HG03378 (cell line): Measurements from ENCODE around the gene TUBA1C.
"Not testable (repeated sequence)": the region's sequence is repeated elsewhere in the genome, so short reads cannot be mapped to it uniquely, and the experiment has no call there.

ENCODE experiments used
- ATAC-seq: cut with Tn5 transposase; IDR thresholded peaks from one replicate; pipeline ENCODE4 v1.9.1; 2021; ENCODE audit warnings: mild to moderate bottlenecking, moderate library complexity; ENCODE audit not compliant: unreplicated experiment

TUBA1C gene

GRCh38 chr12:49255456-49255855 lies 9.4 kb upstream of the TUBA1C start:
- ATAC-seq, result not testable (repeated sequence)

- ATAC-seq, result no peak
Observed at GRCh38 chr12:49255857-49256637, 8.8 kb upstream of the TUBA1C start.

GRCh38 chr12:49257508-49258184 lies 7.2 kb upstream of the TUBA1C start:
- not testable (repeated sequence) for ATAC-seq

GRCh38 chr12:49259452-49259851 lies 5.4 kb upstream of the TUBA1C start:
- ATAC-seq, result no peak

- no peak for ATAC-seq
Observed at GRCh38 chr12:49260166-49260565, 4.7 kb upstream of the TUBA1C start.

- no peak for ATAC-seq
Observed at GRCh38 chr12:49260571-49261363, 4.1 kb upstream of the TUBA1C start.

GRCh38 chr12:49261721-49262120 lies 3.2 kb upstream of the TUBA1C start:
- no peak for ATAC-seq

GRCh38 chr12:49263400-49263763 lies 1.5 kb upstream of the TUBA1C start:
- no peak for ATAC-seq

- peak; percentile 15 for ATAC-seq
Observed at GRCh38 chr12:49264466-49264872, 413 bp upstream of the TUBA1C start.

GRCh38 chr12:49269191-49269590 lies 4.3 kb downstream of the TUBA1C start:
- ATAC-seq, result not testable (repeated sequence)

- ATAC-seq, result no peak
Observed at GRCh38 chr12:49272790-49273725, 8.2 kb downstream of the TUBA1C start.

GRCh38 chr12:49273726-49274395 lies 9.0 kb downstream of the TUBA1C start:
- ATAC-seq, result no peak

- ATAC-seq, result no peak
Observed at GRCh38 chr12:49274396-49275069, 9.7 kb downstream of the TUBA1C start.

- no peak for ATAC-seq
Observed at GRCh38 chr12:49276304-49277290, 11.7 kb downstream of the TUBA1C start.

- no peak for ATAC-seq
Observed at GRCh38 chr12:49277466-49277865, 12.6 kb downstream of the TUBA1C start.

GRCh38 chr12:49279706-49280159 lies 14.9 kb downstream of the TUBA1C start:
- ATAC-seq, result no peak

GRCh38 chr12:49280545-49280944 lies 15.7 kb downstream of the TUBA1C start:
- ATAC-seq, result not testable (repeated sequence)

- no peak for ATAC-seq
Observed at GRCh38 chr12:49282302-49282701, 17.4 kb downstream of the TUBA1C start.
